Transverse colon (tissue), 4 donors: Measurements from ENCODE around the gene DTYMK. TPM values are rescaled to one million over a fixed set of nuclear protein-coding genes. Genes with fewer than 3 reads are reported as not detected.

Experiments used
- DNase-seq: peaks from one replicate; pipeline ENCODE4 v3.0.0-alpha.2; 2019
- H3K27ac ChIP-seq, 4 donors: fragments of 200-600 bp; sonication (generic); 2 replicates each; pipeline ENCODE4 v1.5.1; 2016 to 2018; ENCODE audit warnings: inconsistent platforms in 4 of 4
- H3K27me3 ChIP-seq: fragments of 200-600 bp; sonication (generic); 2 replicates; pipeline ENCODE4 v1.5.1; 2017; ENCODE audit warnings: inconsistent platforms
- H3K36me3 ChIP-seq, 4 donors: fragments of 200-600 bp; sonication (generic); 2 replicates each; pipeline ENCODE4 v1.5.1; 2017 to 2019; ENCODE audit warnings: inconsistent platforms in 4 of 4
- H3K4me1 ChIP-seq, 4 donors: fragments of 200-600 bp; sonication (generic); 2 replicates each; pipeline ENCODE4 v1.5.1; 2017 to 2020; ENCODE audit warnings: inconsistent platforms in 4 of 4
- H3K4me3 ChIP-seq, 4 donors: fragments of 200-600 bp; sonication (generic); 1 replicate in 1 of 4; 2 replicates in 3 of 4; pipeline versions ENCODE4 v1.5.1 to v1.6.1; 2017 to 2019; ENCODE audit warnings: inconsistent platforms in 4 of 4
- H3K9me3 ChIP-seq, 2 donors: fragments of 200-600 bp; sonication (generic); 2 replicates each; pipeline ENCODE4 v1.5.1; 2017 to 2019; ENCODE audit warnings: inconsistent platforms in 2 of 2
- EP300 ChIP-seq: sonication (generic); formaldehyde crosslinking; IDR thresholded peaks from one replicate; pipeline ENCODE4 v1.6.1; 2017; ENCODE audit warnings: antibody characterized with exemption, low read depth
- POLR2A ChIP-seq: fragments of 450-650 bp; IDR thresholded peaks from one replicate; pipeline ENCODE4 v1.6.1; 2016; ENCODE audit warnings: antibody characterized with exemption, mild to moderate bottlenecking, moderate library complexity
- POLR2AphosphoS5 ChIP-seq, 3 donors: sonication (generic); formaldehyde crosslinking; IDR thresholded peaks; one replicate each; pipeline ENCODE4 v1.6.1; 2016; ENCODE audit warnings: antibody characterized with exemption in 3 of 3
- WGBS, 2 donors: methylation state at CpG; one replicate each; pipeline ENCODE4 v1.1.5; 2018; ENCODE audit warnings: low coverage in 1 of 2; 5-methylcytosine and 5-hydroxymethylcytosine counted together
- in situ Hi-C, 4 donors: fragments of 200-750 bp; cut with MboI; loops; one replicate each; pipeline versions ENCODE4 v1.15.0 to v1.15.1; 2017; ENCODE audit warnings: low sequenced_read_pairs in 3 of 4, low pct_ligation_motif_present in 1 of 4, low pct_unique_long_range_greater_than_20kb in 1 of 4
- intact Hi-C: fragments of 100-400 bp; cut with DNase I; formaldehyde crosslinking; loops from one replicate; pipeline ENCODE4 v1.15.1; 2023; ENCODE audit warnings: low total_unique reads
- total RNA-seq, 4 donors: library from RNA; depleted of rRNA; stranded (reverse); fragments of >200 nt; gene quantifications; one replicate each; pipeline ENCODE4 v1.1.0, GENCODE V29; 2016
- TF ChIP-seq, protein P1 (sequence below), 5 experiments: fragments of 200-600 bp in 3 of 5; fragments of 450-650 bp in 2 of 5; sonication (generic) in 3 of 5; IDR thresholded peaks; 1 replicate in 2 of 5; 2 replicates in 3 of 5; pipeline ENCODE4 v1.5.1; 2016 to 2017; ENCODE audit warnings: antibody characterized with exemption in 5 of 5, inconsistent platforms in 3 of 5, mild to moderate bottlenecking in 2 of 5, moderate library complexity in 1 of 5

The DTYMK gene, protein sequence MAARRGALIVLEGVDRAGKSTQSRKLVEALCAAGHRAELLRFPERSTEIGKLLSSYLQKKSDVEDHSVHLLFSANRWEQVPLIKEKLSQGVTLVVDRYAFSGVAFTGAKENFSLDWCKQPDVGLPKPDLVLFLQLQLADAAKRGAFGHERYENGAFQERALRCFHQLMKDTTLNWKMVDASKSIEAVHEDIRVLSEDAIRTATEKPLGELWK
- 10 to 100 TPM in 2 of 4 donors, 1 to 10 TPM in 2; 3.4 to 27.9 (median 11.4) TPM for total RNA-seq

DNA sequence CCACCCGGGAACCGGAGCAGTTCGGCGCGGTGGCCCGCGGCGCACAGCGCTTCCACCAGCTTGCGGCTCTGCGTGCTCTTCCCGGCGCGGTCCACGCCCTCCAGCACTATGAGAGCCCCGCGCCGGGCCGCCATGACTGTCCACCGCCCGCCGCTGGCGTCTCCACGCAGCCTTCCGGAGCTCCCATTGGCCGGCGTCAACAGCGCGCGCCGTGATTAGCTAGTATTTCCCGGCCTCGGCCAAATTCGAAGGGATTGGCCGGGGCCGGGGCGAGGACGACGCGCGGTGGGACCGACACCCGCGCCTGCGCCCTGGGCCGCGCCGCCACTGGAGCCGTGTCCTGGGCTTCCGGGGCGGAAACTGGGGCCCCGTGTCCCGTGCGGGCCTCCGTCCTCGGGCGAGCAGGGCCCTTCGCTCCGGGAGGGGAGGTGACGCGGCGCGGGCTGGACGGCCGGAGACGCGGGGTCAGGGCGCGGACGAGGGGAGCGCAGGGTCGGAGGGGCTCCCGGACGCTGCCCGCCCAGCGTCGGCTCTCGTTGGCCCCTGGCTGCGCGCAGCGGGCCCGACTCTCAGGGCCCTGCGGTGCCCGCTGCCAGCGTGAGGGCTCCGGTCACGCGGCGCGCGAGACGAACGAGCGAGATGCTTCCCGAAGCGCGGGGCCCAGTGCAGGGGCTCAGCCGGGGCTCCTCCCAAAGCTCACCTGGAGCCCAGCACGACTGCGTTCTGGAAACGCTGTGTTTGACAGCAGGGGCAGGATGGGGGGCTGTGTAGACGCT is at the start of gene DTYMK:
Gene DTYMK, minus strand, starts transcription at position 166 of the 776 bp plus-strand sequence. Its CDS starts 32 bp downstream, at position 134.
- peak; percentile 77 to 96 (median 94) for TF ChIP-seq POLR2AphosphoS5 (IDR thresholded peaks at IDR 0.05)
- TF ChIP-seq, protein P1, sequence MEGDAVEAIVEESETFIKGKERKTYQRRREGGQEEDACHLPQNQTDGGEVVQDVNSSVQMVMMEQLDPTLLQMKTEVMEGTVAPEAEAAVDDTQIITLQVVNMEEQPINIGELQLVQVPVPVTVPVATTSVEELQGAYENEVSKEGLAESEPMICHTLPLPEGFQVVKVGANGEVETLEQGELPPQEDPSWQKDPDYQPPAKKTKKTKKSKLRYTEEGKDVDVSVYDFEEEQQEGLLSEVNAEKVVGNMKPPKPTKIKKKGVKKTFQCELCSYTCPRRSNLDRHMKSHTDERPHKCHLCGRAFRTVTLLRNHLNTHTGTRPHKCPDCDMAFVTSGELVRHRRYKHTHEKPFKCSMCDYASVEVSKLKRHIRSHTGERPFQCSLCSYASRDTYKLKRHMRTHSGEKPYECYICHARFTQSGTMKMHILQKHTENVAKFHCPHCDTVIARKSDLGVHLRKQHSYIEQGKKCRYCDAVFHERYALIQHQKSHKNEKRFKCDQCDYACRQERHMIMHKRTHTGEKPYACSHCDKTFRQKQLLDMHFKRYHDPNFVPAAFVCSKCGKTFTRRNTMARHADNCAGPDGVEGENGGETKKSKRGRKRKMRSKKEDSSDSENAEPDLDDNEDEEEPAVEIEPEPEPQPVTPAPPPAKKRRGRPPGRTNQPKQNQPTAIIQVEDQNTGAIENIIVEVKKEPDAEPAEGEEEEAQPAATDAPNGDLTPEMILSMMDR (IDR thresholded peaks at IDR 0.05) = no peak
- peak; percentile 71 for TF ChIP-seq POLR2A
- TF ChIP-seq EP300 = no peak
- H3K27me3 ChIP-seq = no peaks in the 10 kb centered on the region
- intact Hi-C loops (no loop called here), in situ Hi-C loops (no loop called here)
- H3K36me3 ChIP-seq = no peaks in the 10 kb centered on the region
- peak within 1 kb of the TSS; percentile 93 to 98 (median 96) for H3K27ac ChIP-seq
- peak within 1 kb of the TSS; percentile 87 to 96 (median 89) for H3K4me3 ChIP-seq
- no peaks in the 10 kb centered on the region for H3K9me3 ChIP-seq
- peak; percentile 97 for DNase-seq
- WGBS, 2 donors = 1% methylated on average over 44 of the region's 102 CpGs; no CpG with 5 or more reads in 1 of the 2 donors
- peaks cover 13 to 36% (median 20%) of the 10 kb centered on the region in 4 donors for H3K4me1 ChIP-seq

DNA sequence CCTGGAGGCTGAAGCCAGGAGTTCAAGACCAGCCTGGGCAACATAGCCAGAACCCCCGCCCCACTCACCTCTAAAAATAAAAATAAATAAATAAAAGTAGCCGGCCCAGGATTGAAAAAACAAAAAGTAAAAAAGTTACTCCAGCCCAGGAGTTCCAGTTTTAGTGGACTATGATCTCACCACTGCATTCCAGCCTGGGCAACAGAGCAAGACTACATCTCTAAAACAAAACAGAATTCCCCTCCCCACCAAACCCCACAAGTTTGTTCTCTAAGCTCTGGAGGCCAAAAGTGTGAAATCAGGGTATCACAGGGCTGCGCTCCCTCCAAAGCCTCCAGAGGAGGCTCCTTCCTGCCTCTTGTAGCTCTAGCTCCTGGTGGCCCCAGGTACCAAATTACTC is 49.5 kb upstream of the DTYMK start:
- Histone ChIP-seq H3K9me3 (no peaks in the 10 kb centered on the region), H3K4me1 (peaks cover 3 to 15% (median 13%) of the 10 kb centered on the region in 4 donors), H3K4me3 (peak overlapping the region in 2 of 4 donors; percentile 77 to 91), H3K27ac (peak overlapping the region in 3 of 4 donors; percentile 94 to 97 (median 95)), H3K27me3 (no peaks in the 10 kb centered on the region), H3K36me3 (no peaks in the 10 kb centered on the region)
- intact Hi-C loops (no loop called here), in situ Hi-C loops (no loop called here)
- TF ChIP-seq EP300 (no peak), POLR2A (no peak), POLR2AphosphoS5 (IDR thresholded peaks at IDR 0.05) (no peak)
- TF ChIP-seq, protein P1 (IDR thresholded peaks at IDR 0.05) = no peak
- WGBS, 2 donors = 75 to 83% methylated on average over 1 to 3 of the region's 3 CpGs
- DNase-seq = no peak

DNA sequence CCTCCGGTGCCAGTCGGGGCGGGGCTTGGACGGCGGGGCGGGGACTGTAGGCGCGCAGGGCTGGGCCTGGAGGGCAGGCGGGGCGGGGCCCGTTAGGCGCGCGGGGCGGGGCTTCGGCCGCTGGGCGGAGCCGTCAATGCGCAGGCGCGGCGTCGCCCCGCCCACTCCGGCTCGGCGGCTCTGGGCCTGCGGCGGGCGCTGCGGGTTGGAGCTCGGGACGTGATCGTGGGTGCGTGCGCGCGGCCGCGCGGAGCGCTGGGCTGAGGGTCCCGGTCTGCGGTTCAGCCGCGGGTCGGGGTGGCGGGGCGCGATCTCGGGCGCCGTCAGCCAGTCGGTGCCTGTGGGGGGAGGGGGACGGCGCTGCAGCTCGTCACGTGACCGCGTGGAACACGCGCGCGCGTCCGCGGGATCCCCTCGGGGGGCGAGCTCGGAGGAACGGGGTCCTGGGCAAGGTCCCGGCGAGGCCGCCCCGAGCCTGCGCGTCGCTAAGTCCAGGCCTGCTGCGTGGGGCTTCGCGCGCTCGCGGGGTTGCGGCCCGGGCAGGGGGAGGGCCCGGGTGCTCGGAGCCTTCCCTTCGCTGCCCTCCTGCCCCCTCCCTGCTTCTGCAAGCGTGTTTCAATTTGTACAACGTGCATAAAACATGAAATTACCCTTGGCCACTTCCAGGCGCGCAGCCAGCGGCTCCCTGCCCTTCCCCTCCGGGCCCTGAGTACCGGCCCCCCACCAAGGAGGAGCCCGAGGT is 48.0 kb upstream of the DTYMK start, which contains the start of gene D2HGDH:
Gene D2HGDH, plus strand, starts transcription at position 164 of the 742 bp plus-strand sequence. CDS start 595 bp downstream, outside the sequence.
- Histone ChIP-seq H3K27me3 (no peaks in the 10 kb centered on the region), H3K27ac (peak within 1 kb of the TSS; percentile 94 to 97 (median 96)), H3K4me3 (peak within 1 kb of the TSS; percentile 73 to 91 (median 76)), H3K4me1 (peaks cover 3 to 15% (median 13%) of the 10 kb centered on the region in 4 donors), H3K36me3 (no peaks in the 10 kb centered on the region), H3K9me3 (no peaks in the 10 kb centered on the region)
- DNase-seq = peak; percentile 97
- WGBS, 2 donors = 1% methylated on average over 47 of the region's 98 CpGs; no CpG with 5 or more reads in 1 of the 2 donors
- in situ Hi-C loops = no loop called here
- intact Hi-C loops = no loop called here
- TF ChIP-seq, protein P1 (IDR thresholded peaks at IDR 0.05) = no peak
- TF ChIP-seq EP300 (no peak), POLR2AphosphoS5 (IDR thresholded peaks at IDR 0.05) (peak in 2 of 3 donors; percentile 72 to 85), POLR2A (peak; percentile 28)

DNA sequence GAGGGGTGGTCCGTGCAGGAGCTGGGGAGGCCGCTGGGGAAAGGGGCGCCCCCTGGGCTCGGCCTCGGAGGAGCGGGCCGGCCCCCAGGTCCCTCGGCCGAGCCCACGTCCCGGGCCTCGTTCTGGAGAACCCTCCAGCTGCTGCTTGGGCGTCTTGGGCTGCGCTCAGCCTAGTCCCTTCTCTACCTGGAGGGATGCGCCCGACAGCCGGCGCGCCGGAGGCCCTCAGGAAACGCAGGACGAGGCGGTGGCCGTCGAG is 47.5 kb upstream of the DTYMK start:
- TF ChIP-seq POLR2A (peak; percentile 26), EP300 (no peak), POLR2AphosphoS5 (IDR thresholded peaks at IDR 0.05) (peak in 1 of 3 donors; percentile 22)
- no peak for DNase-seq
- intact Hi-C loops (no loop called here), in situ Hi-C loops (no loop called here)
- H3K9me3 ChIP-seq = no peaks in the 10 kb centered on the region
- H3K36me3 ChIP-seq = no peaks in the 10 kb centered on the region
- WGBS, 2 donors = 0% methylated on average over 2 to 4 of the region's 25 CpGs
- peak overlapping the region; percentile 33 to 91 (median 75) for H3K4me3 ChIP-seq
- H3K27ac ChIP-seq = peak overlapping the region; percentile 94 to 97 (median 96)
- no peaks in the 10 kb centered on the region for H3K27me3 ChIP-seq
- peaks cover 3 to 15% (median 13%) of the 10 kb centered on the region in 4 donors for H3K4me1 ChIP-seq
